Measurements from ENCODE around the gene SMCR8. TPM values are rescaled to one million over a fixed set of nuclear protein-coding genes. Genes with fewer than 3 reads are reported as not detected.

SMCR8 gene
- 19.7 TPM for total RNA-seq

DNA sequence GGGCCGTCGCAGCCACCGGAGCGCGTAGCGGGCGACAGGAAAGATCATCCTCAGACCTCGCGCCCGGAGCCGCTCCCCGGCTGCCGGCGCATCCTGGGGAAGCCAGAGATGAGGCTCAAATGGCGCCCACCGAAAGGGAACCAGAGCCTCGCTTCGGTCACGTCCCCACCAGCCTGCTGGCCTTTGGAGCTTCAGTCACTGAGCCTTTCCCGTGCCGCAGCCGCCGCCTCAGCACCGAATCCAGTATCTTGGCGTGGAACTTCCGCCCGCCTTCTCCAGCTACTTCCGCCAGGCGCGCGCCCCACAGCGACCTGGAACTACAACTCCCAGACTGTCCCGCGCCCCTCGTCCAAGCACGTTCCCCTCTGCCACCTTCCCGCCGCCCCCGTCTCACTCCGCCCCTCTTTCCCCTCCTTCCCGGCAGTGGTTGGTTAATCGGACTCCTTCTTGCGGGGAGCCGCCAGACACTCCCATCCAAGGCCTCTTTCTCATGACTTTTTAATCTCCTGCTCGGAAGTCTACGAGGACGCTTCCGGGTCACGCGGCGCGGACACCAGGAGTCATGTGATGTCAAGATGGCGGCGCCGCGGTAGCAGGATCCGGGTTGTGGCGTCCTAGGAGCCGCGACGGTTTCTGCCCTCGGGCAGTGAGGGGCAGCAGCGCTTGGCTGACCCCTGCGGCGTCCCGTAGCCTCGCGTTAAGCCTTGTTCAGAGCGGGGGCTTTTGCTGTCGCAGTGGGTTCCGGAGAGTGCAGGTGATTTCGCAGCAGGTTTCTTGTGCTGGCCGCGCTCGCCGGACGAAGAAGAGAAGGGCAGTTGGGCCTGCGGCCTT, at the start of gene SMCR8, which contains the start of gene TOP3A:
Gene SMCR8, plus strand, starts transcription at position 563 of the 831 bp plus-strand sequence. CDS start 497 bp downstream, outside the sequence.
Gene TOP3A, minus strand, starts transcription at position 264 of the 831 bp plus-strand sequence. Its CDS starts 216 bp downstream, at position 48.

GRCh38 chr17:18363101-18364049, 48.3 kb downstream of the SMCR8 start, which contains the start of gene SHMT1:
Gene SHMT1 (minus strand): TSS chr17:18363550. CDS start chr17:18355981, 7,569 bp downstream.

Other genes with a start within 250 kb of the SMCR8 start
- gene DRG2, start 227.3 kb upstream of the SMCR8 start, total RNA-seq = 38.5 TPM
- gene MYO15A, start 206.5 kb upstream of the SMCR8 start, total RNA-seq = 2.2 TPM
- 87.3 TPM for gene ALKBH5, start 131.5 kb upstream of the SMCR8 start, total RNA-seq
- 41.2 TPM for gene LLGL1, start 89.7 kb upstream of the SMCR8 start, total RNA-seq
- gene FLII, start 56.6 kb upstream of the SMCR8 start, total RNA-seq = 152 TPM
- gene MIEF2, start 54.6 kb upstream of the SMCR8 start, total RNA-seq = 29.6 TPM
- 26.6 TPM for gene TOP3A, start 299 bp upstream of the SMCR8 start, total RNA-seq
- 52.4 TPM for gene SHMT1, start 48.3 kb downstream of the SMCR8 start, total RNA-seq
- 1.9 TPM for gene EVPLL, start 62.5 kb downstream of the SMCR8 start, total RNA-seq
- not detected for gene LGALS9C, start 161.5 kb downstream of the SMCR8 start, total RNA-seq